B cell (primary cell): ENCODE results near the gene COG7.

Source experiments
- CTCF ChIP-seq: fragments of 200-600 bp; IDR thresholded peaks from one replicate; pipeline ENCODE4 v1.8.0; 2022; ENCODE audit warnings: antibody characterized with exemption, mild to moderate bottlenecking
- EZH2 ChIP-seq: IDR thresholded peaks from 2 replicates; pipeline ENCODE4 v1.6.1; 2012; ENCODE audit warnings: borderline replicate concordance, low read depth, mild to moderate bottlenecking, moderate library complexity, low read length; ENCODE audit not compliant: insufficient read depth, poor library complexity, severe bottlenecking

- TF ChIP-seq CTCF (no peak), EZH2 (no peak)
Measured at GRCh38 chr16:23374721-23375510, 78.1 kb downstream of the COG7 start.
